HCT116 (cell line): ENCODE measurements around the gene BRWD1. TPM values are rescaled to one million over a fixed set of nuclear protein-coding genes. Genes with fewer than 3 reads are reported as not detected.
"Not testable (repeated sequence)": the region's sequence is repeated elsewhere in the genome, so short reads cannot be mapped to it uniquely, and the experiment has no call there.

Experiments
- ATAC-seq: fragments of 200-7000 bp; cut with Tn5 transposase; 2 replicates; pipeline ENCODE4 v1.9.1; 2020; ENCODE audit warnings: mild to moderate bottlenecking, moderate library complexity
- BruUV-seq: library from RNA; stranded (reverse); fragments of 400-500 nt; replicated peaks from 2 replicates; lab custom pipeline; 2021; lab: Mats Ljungman, UMichigan
- CTCF ChIA-PET: fragments of 300-600 bp; sonication (Branson Sonifier 250); formaldehyde crosslinking; loops from one replicate; lab custom pipeline; 2021; ENCODE audit warnings: antibody characterized with exemption; lab: Charles Lee
- POLR2A ChIA-PET: fragments of 300-600, 350-600 bp; sonication (Branson Sonifier 250); formaldehyde crosslinking; loops from one replicate; lab custom pipeline; 2021; ENCODE audit warnings: antibody characterized with exemption; lab: Charles Lee
- RAD21 ChIA-PET, 2 experiments: fragments of 300-600 bp; sonication (Branson Sonifier 250); formaldehyde crosslinking; loops; one replicate each; lab custom pipeline; 2023; ENCODE audit warnings: low total read pairs in 2 of 2; ENCODE audit not compliant: uncharacterized antibody in 2 of 2, unreplicated experiment in 2 of 2, low non-redundant PET in 1 of 2; lab: Charles Lee
- DNase-seq: peaks from one replicate; pipeline ENCODE4 v3.0.0-alpha.2; 2010; ENCODE audit warnings: low read depth, low spot score
- H2AFZ ChIP-seq: fragments of 200-600 bp; shearing (Covaris generic), sonication (generic); 2 replicates; pipeline ENCODE4 v1.6.1; 2017; ENCODE audit warnings: low read depth, mixed run types, mixed read lengths, antibody characterized with exemption, low read length; ENCODE audit not compliant: poor library complexity, severe bottlenecking
- H3K27ac ChIP-seq: 2 replicates; pipeline ENCODE4 v1.5.1; 2012; ENCODE audit warnings: low read depth, low read length
- H3K27me3 ChIP-seq: fragments of 200-600 bp; sonication (generic); 2 replicates; pipeline ENCODE4 v1.6.1; 2016; ENCODE audit warnings: mixed run types, low read length, mixed read lengths; ENCODE audit not compliant: insufficient read depth
- H3K36me3 ChIP-seq, 2 experiments: fragments of 200-500 bp in 1 of 2; fragments of 200-600 bp in 1 of 2; sonication (Bioruptor generic) in 1 of 2; sonication (generic) in 1 of 2; 2 replicates each; pipeline versions ENCODE4 v1.5.1 to v1.6.1; 2014 to 2016; ENCODE audit warnings: low read length in 2 of 2, inconsistent platforms in 1 of 2, mixed read lengths in 1 of 2, mixed run types in 1 of 2; ENCODE audit not compliant: insufficient read depth in 2 of 2, control insufficient read depth in 1 of 2
- H3K4me1 ChIP-seq, 2 experiments: fragments of 200-600 bp in 1 of 2; sonication (generic) in 1 of 2; 2 replicates each; pipeline versions ENCODE4 v1.5.1 to v1.6.1; 2012 to 2017; ENCODE audit warnings: low read length in 2 of 2, inconsistent platforms in 1 of 2, mild to moderate bottlenecking in 1 of 2, mixed read lengths in 1 of 2, mixed run types in 1 of 2, moderate library complexity in 1 of 2; ENCODE audit not compliant: insufficient read depth in 2 of 2, control insufficient read depth in 1 of 2
- H3K4me2 ChIP-seq: fragments of 200-600 bp; sonication (generic); 2 replicates; pipeline ENCODE4 v1.6.1; 2017; ENCODE audit warnings: mixed run types, low read length, mixed read lengths
- H3K4me3 ChIP-seq, 2 experiments: fragments of 200-600 bp in 1 of 2; sonication (generic) in 1 of 2; replicated peaks in 1 of 2; 2 replicates each; pipeline ENCODE4 v1.5.1; 2011 to 2016; ENCODE audit warnings: low read length in 2 of 2, control low read depth in 1 of 2, low read depth in 1 of 2, mild to moderate bottlenecking in 1 of 2, mixed read lengths in 1 of 2, mixed run types in 1 of 2
- H3K79me2 ChIP-seq: fragments of 200-600 bp; sonication (generic); 2 replicates; pipeline ENCODE4 v1.6.1; 2017; ENCODE audit warnings: mild to moderate bottlenecking, mixed run types, low read length, moderate library complexity, mixed read lengths; ENCODE audit not compliant: insufficient read depth
- H3K9ac ChIP-seq: fragments of 200-600 bp; sonication (generic); 2 replicates; pipeline ENCODE4 v1.6.1; 2016; ENCODE audit warnings: low read length, mixed read lengths
- H3K9me2 ChIP-seq: fragments of 200-600 bp; sonication (generic), shearing (Covaris generic); 2 replicates; pipeline ENCODE4 v1.6.1; 2017; ENCODE audit warnings: mixed run types, mild to moderate bottlenecking, moderate library complexity; ENCODE audit not compliant: insufficient read depth
- H3K9me3 ChIP-seq, 2 experiments: fragments of 200-500 bp in 1 of 2; fragments of 200-600 bp in 1 of 2; sonication (Bioruptor generic) in 1 of 2; sonication (generic) in 1 of 2; 2 replicates each; pipeline ENCODE4 v1.6.1; 2014 to 2017; ENCODE audit warnings: low read length in 2 of 2, mixed read lengths in 2 of 2, inconsistent platforms in 1 of 2, low read depth in 1 of 2, mild to moderate bottlenecking in 1 of 2, mixed run types in 1 of 2, moderate library complexity in 1 of 2; ENCODE audit not compliant: control insufficient read depth in 1 of 2, insufficient read depth in 1 of 2
- H4K20me1 ChIP-seq: fragments of 200-600 bp; sonication (generic), shearing (Covaris generic); 2 replicates; pipeline ENCODE4 v1.6.1; 2017; ENCODE audit warnings: mixed run types, mild to moderate bottlenecking, moderate library complexity; ENCODE audit not compliant: insufficient read depth
- ATF3 ChIP-seq: IDR thresholded peaks from 2 replicates; pipeline ENCODE4 v1.6.1; 2012
- CEBPB ChIP-seq: IDR thresholded peaks from 2 replicates; pipeline ENCODE4 v1.6.1; 2012; ENCODE audit warnings: low read depth
- EGR1 ChIP-seq: IDR thresholded peaks from 2 replicates; pipeline ENCODE4 v1.6.1; 2012; ENCODE audit warnings: low read depth
- EZH2 ChIP-seq: fragments of 200-600 bp; sonication (generic); IDR thresholded peaks from 2 replicates; pipeline ENCODE4 v1.6.1; 2017; ENCODE audit warnings: antibody characterized with exemption, mixed run types
- EZH2phosphoT487 ChIP-seq: fragments of 200-600 bp; IDR thresholded peaks from 2 replicates; pipeline ENCODE4 v1.6.1; 2018; ENCODE audit warnings: antibody characterized with exemption, borderline replicate concordance
- FOSL1 ChIP-seq: IDR thresholded peaks from 2 replicates; pipeline ENCODE4 v1.6.1; 2012; ENCODE audit warnings: low read depth
- POLR2A ChIP-seq: IDR thresholded peaks from 2 replicates; pipeline ENCODE4 v1.7.0; 2011; ENCODE audit warnings: borderline replicate concordance; ENCODE audit not compliant: insufficient read depth, insufficient read length; ENCODE audit errors: extremely low read depth
- RAD21 ChIP-seq: IDR thresholded peaks from 2 replicates; pipeline ENCODE4 v1.6.1; 2012; ENCODE audit warnings: low read depth, mild to moderate bottlenecking
- SRF ChIP-seq: IDR thresholded peaks from 2 replicates; pipeline ENCODE4 v1.6.1; 2012; ENCODE audit warnings: low read depth
- YY1 ChIP-seq: IDR thresholded peaks from 2 replicates; pipeline ENCODE4 v1.6.1; 2011; ENCODE audit warnings: low read length, low read depth, moderate library complexity, mild to moderate bottlenecking; ENCODE audit not compliant: insufficient replicate concordance; ENCODE audit errors: extremely low read depth
- ZNF274 ChIP-seq: fragments of 200-500 bp; sonication (Bioruptor generic); IDR thresholded peaks from 2 replicates; pipeline ENCODE4 v1.6.1; 2014; ENCODE audit warnings: mild to moderate bottlenecking, low read depth, low read length, inconsistent platforms
- intact Hi-C: fragments of 100-400 bp; cut with micrococcal nuclease; formaldehyde crosslinking; loops from 2 replicates; pipeline ENCODE4 v1.10.0; 2022
- total RNA-seq: library from RNA; stranded (reverse); gene quantifications from one replicate; pipeline ENCODE4 v1.2.1, GENCODE V29; 2021; ENCODE audit not compliant: unreplicated experiment
- TF ChIP-seq, protein P1 (sequence below), 3 experiments: fragments of 200-600 bp in 1 of 3; sonication (generic) in 1 of 3; IDR thresholded peaks in 2 of 3; conservative IDR thresholded peaks in 1 of 3; 2 replicates each; pipeline ENCODE4 v1.5.1; 2012 to 2017; ENCODE audit warnings: low read depth in 2 of 3, low read length in 2 of 3, antibody characterized with exemption in 1 of 3, borderline replicate concordance in 1 of 3, control low read depth in 1 of 3, mild to moderate bottlenecking in 1 of 3, mixed read lengths in 1 of 3, mixed run types in 1 of 3, moderate library complexity in 1 of 3; ENCODE audit not compliant: insufficient read depth in 1 of 3
- TF ChIP-seq, protein P2 (sequence below): IDR thresholded peaks from 2 replicates; pipeline ENCODE4 v1.6.1; 2011; ENCODE audit warnings: mild to moderate bottlenecking, low read length, moderate library complexity; ENCODE audit not compliant: insufficient replicate concordance; ENCODE audit errors: extremely low read depth

The BRWD1 gene
- total RNA-seq, 1 experiment from 2014 or later, result 33.1 TPM

- H3K36me3 ChIP-seq, H4K20me1 ChIP-seq, H3K9me2 ChIP-seq, RAD21 ChIA-PET, CTCF ChIA-PET, H3K4me3 ChIP-seq, H3K79me2 ChIP-seq, intact Hi-C loops, H3K4me2 ChIP-seq, H3K9ac ChIP-seq, DNase-seq, POLR2A ChIA-PET, BruUV-seq, H3K27me3 ChIP-seq, H3K27ac ChIP-seq, H2AFZ ChIP-seq, H3K9me3 ChIP-seq: not testable (repeated sequence)
- ATAC-seq, result peak; percentile 46; the same call in 1 of the 2 replicates
- peaks cover 7 to 11% of the 10 kb centered on the region in 2 experiments; a peak in 2 of 4 replicates for H3K4me1 ChIP-seq
- TF ChIP-seq, protein P1, sequence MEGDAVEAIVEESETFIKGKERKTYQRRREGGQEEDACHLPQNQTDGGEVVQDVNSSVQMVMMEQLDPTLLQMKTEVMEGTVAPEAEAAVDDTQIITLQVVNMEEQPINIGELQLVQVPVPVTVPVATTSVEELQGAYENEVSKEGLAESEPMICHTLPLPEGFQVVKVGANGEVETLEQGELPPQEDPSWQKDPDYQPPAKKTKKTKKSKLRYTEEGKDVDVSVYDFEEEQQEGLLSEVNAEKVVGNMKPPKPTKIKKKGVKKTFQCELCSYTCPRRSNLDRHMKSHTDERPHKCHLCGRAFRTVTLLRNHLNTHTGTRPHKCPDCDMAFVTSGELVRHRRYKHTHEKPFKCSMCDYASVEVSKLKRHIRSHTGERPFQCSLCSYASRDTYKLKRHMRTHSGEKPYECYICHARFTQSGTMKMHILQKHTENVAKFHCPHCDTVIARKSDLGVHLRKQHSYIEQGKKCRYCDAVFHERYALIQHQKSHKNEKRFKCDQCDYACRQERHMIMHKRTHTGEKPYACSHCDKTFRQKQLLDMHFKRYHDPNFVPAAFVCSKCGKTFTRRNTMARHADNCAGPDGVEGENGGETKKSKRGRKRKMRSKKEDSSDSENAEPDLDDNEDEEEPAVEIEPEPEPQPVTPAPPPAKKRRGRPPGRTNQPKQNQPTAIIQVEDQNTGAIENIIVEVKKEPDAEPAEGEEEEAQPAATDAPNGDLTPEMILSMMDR (IDR thresholded peaks at IDR 0.05 in 2 of 3, conservative IDR thresholded peaks at IDR 0.05 in 1 of 3; ENCODE audit: borderline replicate concordance in 1 of 3, insufficient read depth in 1 of 3, low read depth in 2 of 3, low read length in 2 of 3), result peak in 2 of 3 experiments; percentile 12 to 14; a peak in 3 of 6 replicates
- peak; percentile 41 for TF ChIP-seq RAD21
Measured at GRCh38 chr21:39136138-39136537, 177.3 kb downstream of the BRWD1 start.

GRCh38 chr21:39134288-39134810 is 179.1 kb downstream of the BRWD1 start:
- Histone ChIP-seq H3K9me2 (no peaks in the 10 kb centered on the region), H3K9ac (no peak overlapping the region), H3K4me3 (no peak overlapping the region), H3K9me3 (no peaks in the 10 kb centered on the region), H3K36me3 (no peaks in the 10 kb centered on the region), H3K79me2 (no peaks in the 10 kb centered on the region), H3K4me2 (no peak overlapping the region), H3K27me3 (no peaks in the 10 kb centered on the region), H2AFZ (no peak overlapping the region), H3K27ac (no peak overlapping the region), H4K20me1 (no peaks in the 10 kb centered on the region), H3K4me1 (peaks cover 7 to 11% of the 10 kb centered on the region in 2 experiments; a peak in 2 of 4 replicates)
- intact Hi-C loops, result no loop called here
- DNase-seq, result no peak
- RAD21 ChIA-PET, result no interaction called here
- no peak for ATAC-seq
- BruUV-seq, result no TSS peak
- CTCF ChIA-PET, result no interaction called here
- TF ChIP-seq YY1, result no peak
- no peak for TF ChIP-seq EGR1
- no peak for TF ChIP-seq POLR2A
- no peak for TF ChIP-seq ATF3
- TF ChIP-seq EZH2phosphoT487, result no peak
- TF ChIP-seq CEBPB, result no peak
- TF ChIP-seq, protein P2, sequence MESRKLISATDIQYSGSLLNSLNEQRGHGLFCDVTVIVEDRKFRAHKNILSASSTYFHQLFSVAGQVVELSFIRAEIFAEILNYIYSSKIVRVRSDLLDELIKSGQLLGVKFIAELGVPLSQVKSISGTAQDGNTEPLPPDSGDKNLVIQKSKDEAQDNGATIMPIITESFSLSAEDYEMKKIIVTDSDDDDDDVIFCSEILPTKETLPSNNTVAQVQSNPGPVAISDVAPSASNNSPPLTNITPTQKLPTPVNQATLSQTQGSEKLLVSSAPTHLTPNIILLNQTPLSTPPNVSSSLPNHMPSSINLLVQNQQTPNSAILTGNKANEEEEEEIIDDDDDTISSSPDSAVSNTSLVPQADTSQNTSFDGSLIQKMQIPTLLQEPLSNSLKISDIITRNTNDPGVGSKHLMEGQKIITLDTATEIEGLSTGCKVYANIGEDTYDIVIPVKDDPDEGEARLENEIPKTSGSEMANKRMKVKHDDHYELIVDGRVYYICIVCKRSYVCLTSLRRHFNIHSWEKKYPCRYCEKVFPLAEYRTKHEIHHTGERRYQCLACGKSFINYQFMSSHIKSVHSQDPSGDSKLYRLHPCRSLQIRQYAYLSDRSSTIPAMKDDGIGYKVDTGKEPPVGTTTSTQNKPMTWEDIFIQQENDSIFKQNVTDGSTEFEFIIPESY, result no peak
- no peak for TF ChIP-seq SRF
- no peak for TF ChIP-seq ZNF274
- TF ChIP-seq EZH2, result no peak
- no peak for TF ChIP-seq RAD21
- no peak for TF ChIP-seq FOSL1
- POLR2A ChIA-PET, result no interaction called here
